A549 (cell line): ENCODE results near the gene FAM107B. TPM values are rescaled to one million over a fixed set of nuclear protein-coding genes. Genes with fewer than 3 reads are reported as not detected.

Experiments
- ATAC-seq, 2 experiments: fragments of 200-7000 bp in 1 of 2; fragments of >200 bp in 1 of 2; cut with Nextera tagmentation in 1 of 2; cut with Tn5 transposase in 1 of 2; 3 replicates each; pipeline versions ENCODE4 v1.8.0 to v1.9.1; 2018 to 2020; ENCODE audit warnings: mild to moderate bottlenecking in 1 of 2, moderate library complexity in 1 of 2
- CTCF ChIA-PET: fragments of 300-600 bp; sonication (Branson Sonifier 250); formaldehyde crosslinking; extraction: SDS; loops from one replicate; lab custom pipeline; 2021; ENCODE audit warnings: antibody characterized with exemption, inconsistent platforms; lab: Yijun Ruan, JAX
- POLR2A ChIA-PET: fragments of 350-600 bp; formaldehyde crosslinking; extraction: SDS; loops from one replicate; lab custom pipeline; 2021; ENCODE audit warnings: antibody characterized with exemption, inconsistent platforms; lab: Yijun Ruan, JAX
- DNase-seq, 2 experiments: peaks; one replicate each; pipeline versions ENCODE4 v3.0.0 to v3.0.0-alpha.2; 2011 to 2016; ENCODE audit warnings: low read depth in 1 of 2, low spot score in 1 of 2
- FAIRE-seq: peaks from 2 replicates; lab custom pipeline; 2011; peaks lifted over from hg19 to GRCh38; lab: Jason Lieb, UNC
- H3K27ac ChIP-seq, 2 experiments: fragments of >200 bp; sonication (Bioruptor Twin); formaldehyde crosslinking; 3 replicates each; pipeline ENCODE4 v1.5.1; 2016 to 2017
- H3K4me1 ChIP-seq: fragments of >200 bp; sonication (Bioruptor Twin); formaldehyde crosslinking; 3 replicates; pipeline ENCODE4 v1.6.1; 2016
- H3K4me2 ChIP-seq: fragments of >200 bp; sonication (Bioruptor Twin); formaldehyde crosslinking; 3 replicates; pipeline ENCODE4 v1.6.1; 2016
- H3K4me3 ChIP-seq: fragments of >200 bp; sonication (Bioruptor Twin); formaldehyde crosslinking; 3 replicates; pipeline ENCODE4 v1.5.1; 2016
- H3K9me3 ChIP-seq: fragments of >200 bp; sonication (Bioruptor Twin); formaldehyde crosslinking; 3 replicates; pipeline ENCODE4 v1.6.1; 2016
- ATOH8 ChIP-seq: fragments of 250-450 bp; sonication (Bioruptor Pico); IDR thresholded peaks from 2 replicates; pipeline ENCODE4 v1.5.0; 2020; ENCODE audit warnings: low read depth, mild to moderate bottlenecking, moderate library complexity
- BHLHE40 ChIP-seq: IDR thresholded peaks from 2 replicates; pipeline ENCODE4 v1.6.1; 2012; ENCODE audit warnings: low read depth, low read length, inconsistent platforms
- CTCF ChIP-seq: fragments of >200 bp; sonication (Bioruptor Twin); formaldehyde crosslinking; IDR thresholded peaks from 3 replicates; pipeline ENCODE4 v1.5.1; 2016
- EHMT2 ChIP-seq: fragments of 200-600 bp; sonication (generic); IDR thresholded peaks from 2 replicates; pipeline ENCODE4 v1.6.1; 2016; ENCODE audit warnings: antibody characterized with exemption, low read depth, mild to moderate bottlenecking, moderate library complexity
- ELK1 ChIP-seq: fragments of 150-350 bp; IDR thresholded peaks from 2 replicates; pipeline ENCODE4 v1.6.1; 2014; ENCODE audit warnings: low read depth, mild to moderate bottlenecking, low read length
- ESRRA ChIP-seq: fragments of 150-350 bp; IDR thresholded peaks from 2 replicates; pipeline ENCODE4 v1.6.1; 2014; ENCODE audit warnings: mild to moderate bottlenecking, low read length, borderline replicate concordance
- JUN ChIP-seq, 2 experiments: fragments of >200 bp; sonication (Bioruptor Twin); formaldehyde crosslinking; IDR thresholded peaks; 2 replicates in 1 of 2; 3 replicates in 1 of 2; pipeline ENCODE4 v1.6.1; 2016 to 2017
- JUNB ChIP-seq: fragments of >200 bp; sonication (Bioruptor Twin); formaldehyde crosslinking; IDR thresholded peaks from 2 replicates; pipeline ENCODE4 v1.6.1; 2016
- KDM5A ChIP-seq: fragments of 200-600 bp; sonication (generic); IDR thresholded peaks from 2 replicates; pipeline ENCODE4 v1.6.1; 2016; ENCODE audit warnings: antibody characterized with exemption, mild to moderate bottlenecking
- MAZ ChIP-seq: fragments of 150-350 bp; IDR thresholded peaks from 2 replicates; pipeline ENCODE4 v1.6.1; 2014; ENCODE audit warnings: antibody characterized with exemption, low read depth, low read length, borderline replicate concordance
- RAD21 ChIP-seq, 2 experiments: fragments of >200 bp in 1 of 2; sonication (Bioruptor Twin) in 1 of 2; formaldehyde crosslinking in 1 of 2; IDR thresholded peaks in 1 of 2; conservative IDR thresholded peaks in 1 of 2; 2 replicates in 1 of 2; 3 replicates in 1 of 2; pipeline ENCODE4 v1.6.1; 2012 to 2018; ENCODE audit warnings: inconsistent platforms in 1 of 2
- RCOR1 ChIP-seq: fragments of 150-350 bp; IDR thresholded peaks from 2 replicates; pipeline ENCODE4 v1.6.1; 2014; ENCODE audit warnings: antibody characterized with exemption, low read length, low read depth
- REST ChIP-seq: fragments of 200-600 bp; sonication (generic); IDR thresholded peaks from 2 replicates; pipeline ENCODE4 v1.6.1; 2016; ENCODE audit warnings: antibody characterized with exemption, mild to moderate bottlenecking, moderate library complexity
- RFX5 ChIP-seq: fragments of 450-650 bp; IDR thresholded peaks from 2 replicates; pipeline ENCODE4 v1.7.1; 2014; ENCODE audit warnings: antibody characterized with exemption, mild to moderate bottlenecking, moderate library complexity
- SMC3 ChIP-seq: fragments of >200 bp; sonication (Bioruptor Twin); formaldehyde crosslinking; IDR thresholded peaks from 3 replicates; pipeline ENCODE4 v1.6.1; 2018; ENCODE audit warnings: inconsistent platforms
- SREBF2 ChIP-seq: fragments of 450-650 bp; IDR thresholded peaks from 2 replicates; pipeline ENCODE4 v1.6.1; 2014; ENCODE audit warnings: mild to moderate bottlenecking, moderate library complexity
- TP53 ChIP-seq: fragments of 250-450 bp; sonication (Bioruptor Pico); IDR thresholded peaks from 2 replicates; pipeline ENCODE4 v1.5.0; 2021; ENCODE audit warnings: mild to moderate bottlenecking, moderate library complexity
- USF2 ChIP-seq: fragments of 450-650 bp; IDR thresholded peaks from 2 replicates; pipeline ENCODE4 v1.6.1; 2014; ENCODE audit warnings: antibody characterized with exemption
- ZC3H11A ChIP-seq: fragments of 450-650 bp; IDR thresholded peaks from 2 replicates; pipeline ENCODE4 v1.6.1; 2014; ENCODE audit warnings: antibody characterized with exemption, mild to moderate bottlenecking
- ZFP36 ChIP-seq: fragments of 450-650 bp; IDR thresholded peaks from 2 replicates; pipeline ENCODE4 v1.6.1; 2014; ENCODE audit warnings: borderline replicate concordance; ENCODE audit not compliant: partially characterized antibody
- ZNF302 ChIP-seq: fragments of 250-450 bp; sonication (Bioruptor Pico); IDR thresholded peaks from 2 replicates; pipeline ENCODE4 v1.9.0; 2021; ENCODE audit warnings: inconsistent platforms, mild to moderate bottlenecking, moderate library complexity
- WGBS: methylation state at CpG from one replicate; pipeline ENCODE4 v1.1.6; 2017; ENCODE audit errors: missing lambda C conversion rate; 5-methylcytosine and 5-hydroxymethylcytosine counted together
- polyA plus RNA-seq, 4 experiments: library from polyadenylated mRNA; depleted of rRNA in 3 of 4; stranded (reverse); fragments of >200 nt; fragmentation: RNase III in 1 of 4; extraction: RNeasy Plus Mini Kit Qiagen cat#74134 plus additional on column Dnase treatment in 1 of 4; gene quantifications; 2 replicates in 3 of 4; 3 replicates in 1 of 4; pipeline ENCODE4 v1.2.3, GENCODE V29; 2011 to 2017

The FAM107B gene
- polyA plus RNA-seq, 2 of the 4 experiments (the other 2 are of a cell fraction), result 99.9 to 173 TPM

- peak overlapping the region; percentile 34 to 78 for H3K27ac ChIP-seq
- no peak overlapping the region for H3K4me3 ChIP-seq
- ATAC-seq, result 0 out of 6 replicates have a peak, but pooled peaks of 1 of the 2 experiments have one; percentile 30
- no peak overlapping the region for H3K4me2 ChIP-seq
- no peak for FAIRE-seq
- ChIA-PET POLR2A (no interaction called here), CTCF (interaction anchor here (0.6 kb wide), 1 partner anchor 23 kb away, joined by 3 read pairs; no protein-coding TSS in a partner anchor)
- 100% methylated on average over 1 of the region's 1 CpG for WGBS
- TF ChIP-seq RAD21 (conservative IDR thresholded peaks at IDR 0.05 in 1 of 2, IDR thresholded peaks at IDR 0.05 in 1 of 2) (no peak), ZNF302 (no peak), RCOR1 (no peak), JUN (IDR thresholded peaks at IDR 0.05) (no peak)
- TF ChIP-seq, all 56 proteins: peak for 0
- H3K4me1 ChIP-seq, result peaks cover 30% of the 10 kb centered on the region
- no peak for DNase-seq
- peaks cover 7% of the 10 kb centered on the region; the same call in 2 of the 3 replicates for H3K9me3 ChIP-seq
Observed at GRCh38 chr10:14751921-14752320, 22.8 kb downstream of the FAM107B start.

- Histone ChIP-seq H3K4me2 (no peak overlapping the region), H3K9me3 (peaks cover 11% of the 10 kb centered on the region; the same call in 2 of the 3 replicates), H3K27ac (peak overlapping the region; percentile 34 to 78; a peak in 4 of 6 replicates), H3K4me1 (peaks cover 30% of the 10 kb centered on the region), H3K4me3 (no peak overlapping the region)
- ATAC-seq, result no peak
- POLR2A ChIA-PET, result no interaction called here
- TF ChIP-seq EHMT2 (no peak), ELK1 (no peak), KDM5A (no peak), CTCF (no peak), SREBF2 (no peak), ZNF302 (no peak), MAZ (no peak), ATOH8 (CRISPR knock-in tag) (no peak), ZC3H11A (no peak), ESRRA (no peak), TP53 (CRISPR knock-in tag) (no peak), REST (no peak), RFX5 (no peak), ZFP36 (no peak), RCOR1 (no peak), USF2 (no peak), JUNB (no peak), BHLHE40 (no peak), SMC3 (no peak)
- no peak for FAIRE-seq
- CTCF ChIA-PET, result interaction anchor here (0.6 to 1.1 kb wide), 3 partner anchors 9 to 23 kb away, joined by 3 to 5 read pairs (median 4); no protein-coding TSS in a partner anchor
- no peak for DNase-seq
- WGBS, result 90% methylated on average over 13 of the region's 14 CpGs
Observed at GRCh38 chr10:14751014-14751896, 23.4 kb downstream of the FAM107B start.
